Thyroid gland (tissue), 4 donors: ENCODE results near the gene SLC45A1. TPM values are rescaled to one million over a fixed set of nuclear protein-coding genes. Genes with fewer than 3 reads are reported as not detected.

Source experiments
- DNase-seq, 2 donors: peaks; one replicate each; pipeline ENCODE4 v3.0.0-alpha.2; 2019
- H3K27ac ChIP-seq, 3 donors: fragments of 200-600 bp; sonication (generic); 1 replicate in 2 of 3; 2 replicates in 1 of 3; pipeline ENCODE4 v1.5.1; 2016 to 2019; ENCODE audit warnings: mild to moderate bottlenecking in 1 of 3, moderate library complexity in 1 of 3
- H3K27me3 ChIP-seq: fragments of 200-600 bp; sonication (generic); one replicate; pipeline ENCODE4 v1.5.1; 2019
- H3K36me3 ChIP-seq, 2 donors: fragments of 200-600 bp; sonication (generic); one replicate each; pipeline ENCODE4 v1.5.1; 2016 to 2019
- H3K4me1 ChIP-seq, 2 donors: fragments of 200-600 bp; sonication (generic); one replicate each; pipeline ENCODE4 v1.5.1; 2017 to 2019
- H3K4me3 ChIP-seq, 3 donors: fragments of 200-600 bp; sonication (generic); replicated peaks in 1 of 3; 1 replicate in 2 of 3; 2 replicates in 1 of 3; pipeline ENCODE4 v1.5.1; 2016; ENCODE audit warnings: mild to moderate bottlenecking in 1 of 3
- H3K9me3 ChIP-seq: fragments of 200-600 bp; sonication (generic); one replicate; pipeline ENCODE4 v1.5.1; 2017
- CTCF ChIP-seq, 6 experiments: fragments of 200-600 bp in 3 of 6; fragments of 450-650 bp in 3 of 6; sonication (generic) in 3 of 6; IDR thresholded peaks; one replicate each; pipeline ENCODE4 v1.5.1; 2016 to 2019; ENCODE audit warnings: antibody characterized with exemption in 6 of 6, mild to moderate bottlenecking in 2 of 6, inconsistent platforms in 1 of 6, moderate library complexity in 1 of 6
- POLR2A ChIP-seq, 2 donors: fragments of 450-650 bp; IDR thresholded peaks; one replicate each; pipeline ENCODE4 v1.6.1; 2017; ENCODE audit warnings: antibody characterized with exemption in 2 of 2, mild to moderate bottlenecking in 2 of 2, moderate library complexity in 1 of 2
- WGBS, 2 donors: methylation state at CpG; one replicate each; pipeline ENCODE4 v1.1.5; 2017; 5-methylcytosine and 5-hydroxymethylcytosine counted together
- intact Hi-C: fragments of 100-400 bp; cut with DNase I; formaldehyde crosslinking; loops from one replicate; pipeline ENCODE4 v1.15.1; 2023
- small RNA-seq: library from RNA; depleted of rRNA; stranded (forward); fragments of <200 nt; gene quantifications from one replicate; pipeline ENCODE3, GENCODE V24; 2016
- total RNA-seq, 4 donors: library from RNA; depleted of rRNA; stranded (reverse); fragments of >200 nt; gene quantifications; one replicate each; pipeline ENCODE4 v1.2.3, GENCODE V29; 2016

Gene SLC45A1
- total RNA-seq, 4 donors from 2014 or later: 1.6 to 4.8 (median 3.0) TPM

- Histone ChIP-seq H3K4me1 (peaks cover 28 to 64% of the 10 kb centered on the region in 2 donors), H3K27me3 (no peaks in the 10 kb centered on the region), H3K36me3 (no peaks in the 10 kb centered on the region), H3K27ac (no peak overlapping the region), H3K9me3 (no peaks in the 10 kb centered on the region), H3K4me3 (no peak overlapping the region)
- intact Hi-C loops: no loop called here
- TF ChIP-seq POLR2A (IDR thresholded peaks at IDR 0.05) (no peak), CTCF (IDR thresholded peaks at IDR 0.05) (no peak)
- no peak for DNase-seq
- 93 to 94% methylated on average over 12 of the region's 12 CpGs for WGBS, 2 donors
Observed at GRCh38 chr1:8388732-8389562, 71.0 kb downstream of the SLC45A1 start.

- no peaks in the 10 kb centered on the region for H3K27me3 ChIP-seq
- H3K27ac ChIP-seq: peak overlapping the region in 2 of 3 donors; percentile 15 to 57
- no peaks in the 10 kb centered on the region for H3K9me3 ChIP-seq
- no peaks in the 10 kb centered on the region for H3K36me3 ChIP-seq
- no peak for TF ChIP-seq CTCF (IDR thresholded peaks at IDR 0.05)
- no peak for TF ChIP-seq POLR2A (IDR thresholded peaks at IDR 0.05)
- intact Hi-C loops: no loop called here
- peaks cover 21 to 64% of the 10 kb centered on the region in 2 donors for H3K4me1 ChIP-seq
- H3K4me3 ChIP-seq: no peak overlapping the region
- WGBS, 2 donors: 71 to 73% methylated on average over 7 of the region's 7 CpGs
- DNase-seq: peak; percentile 38 to 63
Observed at GRCh38 chr1:8389958-8390535, 72.1 kb downstream of the SLC45A1 start.

GRCh38 chr1:8390707-8391106, 72.8 kb downstream of the SLC45A1 start:
- peak overlapping the region; percentile 36 to 57 (median 48) for H3K27ac ChIP-seq
- H3K27me3 ChIP-seq: no peaks in the 10 kb centered on the region
- TF ChIP-seq POLR2A (IDR thresholded peaks at IDR 0.05): no peak
- no peak for TF ChIP-seq CTCF (IDR thresholded peaks at IDR 0.05)
- WGBS, 2 donors: 51 to 52% methylated on average over 4 of the region's 4 CpGs
- H3K9me3 ChIP-seq: no peaks in the 10 kb centered on the region
- peaks cover 19 to 64% of the 10 kb centered on the region in 2 donors for H3K4me1 ChIP-seq
- no peak overlapping the region for H3K4me3 ChIP-seq
- no peaks in the 10 kb centered on the region for H3K36me3 ChIP-seq
- DNase-seq: no peak
- intact Hi-C loops: no loop called here

- no peak for TF ChIP-seq POLR2A (IDR thresholded peaks at IDR 0.05)
- TF ChIP-seq CTCF (IDR thresholded peaks at IDR 0.05): no peak
- Histone ChIP-seq H3K36me3 (no peaks in the 10 kb centered on the region), H3K9me3 (no peaks in the 10 kb centered on the region), H3K27me3 (no peaks in the 10 kb centered on the region), H3K4me3 (no peak overlapping the region), H3K27ac (no peak overlapping the region), H3K4me1 (peaks cover 38 to 68% of the 10 kb centered on the region in 2 donors)
- WGBS, 2 donors: 80 to 89% methylated on average over 7 of the region's 7 CpGs
- intact Hi-C loops: no loop called here
- no peak for DNase-seq
Observed at GRCh38 chr1:8392522-8392921, 74.6 kb downstream of the SLC45A1 start.

Small RNA genes within 50 kb of the gene (small RNA-seq; reads per million reads assigned to genes)
- not detected for gene RF00019
- gene RNU6-991P: not detected
